ENCODE results near the gene SLC7A7. TPM values are rescaled to one million over a fixed set of nuclear protein-coding genes. Genes with fewer than 3 reads are reported as not detected.

SLC7A7 gene
- total and polyA plus RNA-seq, 9 of the 15 experiments (the other 6 are each of a cell fraction or from before 2014, with no cell fraction given) = 0.07 to 0.68 (median 0.41) TPM

DNA sequence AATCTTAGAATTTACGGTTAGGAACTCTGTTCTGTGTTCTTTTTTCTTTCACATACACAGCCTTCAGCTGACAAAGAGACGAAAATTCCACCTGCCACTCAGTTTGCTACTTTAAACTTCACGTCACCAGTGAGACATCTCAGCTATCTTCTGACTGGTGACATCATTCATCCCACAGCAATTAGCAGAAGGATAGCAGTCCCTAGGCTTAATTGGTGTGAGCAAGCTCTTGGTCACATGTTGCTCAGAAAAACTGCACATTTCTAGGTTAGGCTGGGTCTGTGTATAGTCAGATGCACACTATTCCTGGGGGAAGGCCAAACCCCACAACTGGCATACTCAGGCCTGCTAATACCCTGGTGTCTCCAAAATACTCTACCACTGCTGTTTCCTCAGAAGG lies 23.9 kb downstream of the SLC7A7 start (continued):
- TF ChIP-seq, protein P1, sequence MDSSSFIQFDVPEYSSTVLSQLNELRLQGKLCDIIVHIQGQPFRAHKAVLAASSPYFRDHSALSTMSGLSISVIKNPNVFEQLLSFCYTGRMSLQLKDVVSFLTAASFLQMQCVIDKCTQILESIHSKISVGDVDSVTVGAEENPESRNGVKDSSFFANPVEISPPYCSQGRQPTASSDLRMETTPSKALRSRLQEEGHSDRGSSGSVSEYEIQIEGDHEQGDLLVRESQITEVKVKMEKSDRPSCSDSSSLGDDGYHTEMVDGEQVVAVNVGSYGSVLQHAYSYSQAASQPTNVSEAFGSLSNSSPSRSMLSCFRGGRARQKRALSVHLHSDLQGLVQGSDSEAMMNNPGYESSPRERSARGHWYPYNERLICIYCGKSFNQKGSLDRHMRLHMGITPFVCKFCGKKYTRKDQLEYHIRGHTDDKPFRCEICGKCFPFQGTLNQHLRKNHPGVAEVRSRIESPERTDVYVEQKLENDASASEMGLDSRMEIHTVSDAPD (CRISPR knock-in tag; IDR thresholded peaks at IDR 0.05) = no peak
- 0 out of 2 replicates have a peak, but pooled peaks have one; percentile 19 for TF ChIP-seq DPF2 (IDR thresholded peaks at IDR 0.05)
- TF ChIP-seq, protein P2, sequence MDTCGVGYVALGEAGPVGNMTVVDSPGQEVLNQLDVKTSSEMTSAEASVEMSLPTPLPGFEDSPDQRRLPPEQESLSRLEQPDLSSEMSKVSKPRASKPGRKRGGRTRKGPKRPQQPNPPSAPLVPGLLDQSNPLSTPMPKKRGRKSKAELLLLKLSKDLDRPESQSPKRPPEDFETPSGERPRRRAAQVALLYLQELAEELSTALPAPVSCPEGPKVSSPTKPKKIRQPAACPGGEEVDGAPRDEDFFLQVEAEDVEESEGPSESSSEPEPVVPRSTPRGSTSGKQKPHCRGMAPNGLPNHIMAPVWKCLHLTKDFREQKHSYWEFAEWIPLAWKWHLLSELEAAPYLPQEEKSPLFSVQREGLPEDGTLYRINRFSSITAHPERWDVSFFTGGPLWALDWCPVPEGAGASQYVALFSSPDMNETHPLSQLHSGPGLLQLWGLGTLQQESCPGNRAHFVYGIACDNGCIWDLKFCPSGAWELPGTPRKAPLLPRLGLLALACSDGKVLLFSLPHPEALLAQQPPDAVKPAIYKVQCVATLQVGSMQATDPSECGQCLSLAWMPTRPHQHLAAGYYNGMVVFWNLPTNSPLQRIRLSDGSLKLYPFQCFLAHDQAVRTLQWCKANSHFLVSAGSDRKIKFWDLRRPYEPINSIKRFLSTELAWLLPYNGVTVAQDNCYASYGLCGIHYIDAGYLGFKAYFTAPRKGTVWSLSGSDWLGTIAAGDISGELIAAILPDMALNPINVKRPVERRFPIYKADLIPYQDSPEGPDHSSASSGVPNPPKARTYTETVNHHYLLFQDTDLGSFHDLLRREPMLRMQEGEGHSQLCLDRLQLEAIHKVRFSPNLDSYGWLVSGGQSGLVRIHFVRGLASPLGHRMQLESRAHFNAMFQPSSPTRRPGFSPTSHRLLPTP (IDR thresholded peaks at IDR 0.05; ENCODE audit: borderline replicate concordance, extremely low read depth, insufficient read length) = no peak
- TF ChIP-seq, protein P3, sequence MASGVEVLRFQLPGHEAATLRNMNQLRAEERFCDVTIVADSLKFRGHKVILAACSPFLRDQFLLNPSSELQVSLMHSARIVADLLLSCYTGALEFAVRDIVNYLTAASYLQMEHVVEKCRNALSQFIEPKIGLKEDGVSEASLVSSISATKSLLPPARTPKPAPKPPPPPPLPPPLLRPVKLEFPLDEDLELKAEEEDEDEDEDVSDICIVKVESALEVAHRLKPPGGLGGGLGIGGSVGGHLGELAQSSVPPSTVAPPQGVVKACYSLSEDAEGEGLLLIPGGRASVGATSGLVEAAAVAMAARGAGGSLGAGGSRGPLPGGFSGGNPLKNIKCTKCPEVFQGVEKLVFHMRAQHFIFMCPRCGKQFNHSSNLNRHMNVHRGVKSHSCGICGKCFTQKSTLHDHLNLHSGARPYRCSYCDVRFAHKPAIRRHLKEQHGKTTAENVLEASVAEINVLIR (CRISPR knock-in tag; IDR thresholded peaks at IDR 0.05) = peak; percentile 53; the same call in 1 of the 2 replicates
- TF ChIP-seq, protein P4, sequence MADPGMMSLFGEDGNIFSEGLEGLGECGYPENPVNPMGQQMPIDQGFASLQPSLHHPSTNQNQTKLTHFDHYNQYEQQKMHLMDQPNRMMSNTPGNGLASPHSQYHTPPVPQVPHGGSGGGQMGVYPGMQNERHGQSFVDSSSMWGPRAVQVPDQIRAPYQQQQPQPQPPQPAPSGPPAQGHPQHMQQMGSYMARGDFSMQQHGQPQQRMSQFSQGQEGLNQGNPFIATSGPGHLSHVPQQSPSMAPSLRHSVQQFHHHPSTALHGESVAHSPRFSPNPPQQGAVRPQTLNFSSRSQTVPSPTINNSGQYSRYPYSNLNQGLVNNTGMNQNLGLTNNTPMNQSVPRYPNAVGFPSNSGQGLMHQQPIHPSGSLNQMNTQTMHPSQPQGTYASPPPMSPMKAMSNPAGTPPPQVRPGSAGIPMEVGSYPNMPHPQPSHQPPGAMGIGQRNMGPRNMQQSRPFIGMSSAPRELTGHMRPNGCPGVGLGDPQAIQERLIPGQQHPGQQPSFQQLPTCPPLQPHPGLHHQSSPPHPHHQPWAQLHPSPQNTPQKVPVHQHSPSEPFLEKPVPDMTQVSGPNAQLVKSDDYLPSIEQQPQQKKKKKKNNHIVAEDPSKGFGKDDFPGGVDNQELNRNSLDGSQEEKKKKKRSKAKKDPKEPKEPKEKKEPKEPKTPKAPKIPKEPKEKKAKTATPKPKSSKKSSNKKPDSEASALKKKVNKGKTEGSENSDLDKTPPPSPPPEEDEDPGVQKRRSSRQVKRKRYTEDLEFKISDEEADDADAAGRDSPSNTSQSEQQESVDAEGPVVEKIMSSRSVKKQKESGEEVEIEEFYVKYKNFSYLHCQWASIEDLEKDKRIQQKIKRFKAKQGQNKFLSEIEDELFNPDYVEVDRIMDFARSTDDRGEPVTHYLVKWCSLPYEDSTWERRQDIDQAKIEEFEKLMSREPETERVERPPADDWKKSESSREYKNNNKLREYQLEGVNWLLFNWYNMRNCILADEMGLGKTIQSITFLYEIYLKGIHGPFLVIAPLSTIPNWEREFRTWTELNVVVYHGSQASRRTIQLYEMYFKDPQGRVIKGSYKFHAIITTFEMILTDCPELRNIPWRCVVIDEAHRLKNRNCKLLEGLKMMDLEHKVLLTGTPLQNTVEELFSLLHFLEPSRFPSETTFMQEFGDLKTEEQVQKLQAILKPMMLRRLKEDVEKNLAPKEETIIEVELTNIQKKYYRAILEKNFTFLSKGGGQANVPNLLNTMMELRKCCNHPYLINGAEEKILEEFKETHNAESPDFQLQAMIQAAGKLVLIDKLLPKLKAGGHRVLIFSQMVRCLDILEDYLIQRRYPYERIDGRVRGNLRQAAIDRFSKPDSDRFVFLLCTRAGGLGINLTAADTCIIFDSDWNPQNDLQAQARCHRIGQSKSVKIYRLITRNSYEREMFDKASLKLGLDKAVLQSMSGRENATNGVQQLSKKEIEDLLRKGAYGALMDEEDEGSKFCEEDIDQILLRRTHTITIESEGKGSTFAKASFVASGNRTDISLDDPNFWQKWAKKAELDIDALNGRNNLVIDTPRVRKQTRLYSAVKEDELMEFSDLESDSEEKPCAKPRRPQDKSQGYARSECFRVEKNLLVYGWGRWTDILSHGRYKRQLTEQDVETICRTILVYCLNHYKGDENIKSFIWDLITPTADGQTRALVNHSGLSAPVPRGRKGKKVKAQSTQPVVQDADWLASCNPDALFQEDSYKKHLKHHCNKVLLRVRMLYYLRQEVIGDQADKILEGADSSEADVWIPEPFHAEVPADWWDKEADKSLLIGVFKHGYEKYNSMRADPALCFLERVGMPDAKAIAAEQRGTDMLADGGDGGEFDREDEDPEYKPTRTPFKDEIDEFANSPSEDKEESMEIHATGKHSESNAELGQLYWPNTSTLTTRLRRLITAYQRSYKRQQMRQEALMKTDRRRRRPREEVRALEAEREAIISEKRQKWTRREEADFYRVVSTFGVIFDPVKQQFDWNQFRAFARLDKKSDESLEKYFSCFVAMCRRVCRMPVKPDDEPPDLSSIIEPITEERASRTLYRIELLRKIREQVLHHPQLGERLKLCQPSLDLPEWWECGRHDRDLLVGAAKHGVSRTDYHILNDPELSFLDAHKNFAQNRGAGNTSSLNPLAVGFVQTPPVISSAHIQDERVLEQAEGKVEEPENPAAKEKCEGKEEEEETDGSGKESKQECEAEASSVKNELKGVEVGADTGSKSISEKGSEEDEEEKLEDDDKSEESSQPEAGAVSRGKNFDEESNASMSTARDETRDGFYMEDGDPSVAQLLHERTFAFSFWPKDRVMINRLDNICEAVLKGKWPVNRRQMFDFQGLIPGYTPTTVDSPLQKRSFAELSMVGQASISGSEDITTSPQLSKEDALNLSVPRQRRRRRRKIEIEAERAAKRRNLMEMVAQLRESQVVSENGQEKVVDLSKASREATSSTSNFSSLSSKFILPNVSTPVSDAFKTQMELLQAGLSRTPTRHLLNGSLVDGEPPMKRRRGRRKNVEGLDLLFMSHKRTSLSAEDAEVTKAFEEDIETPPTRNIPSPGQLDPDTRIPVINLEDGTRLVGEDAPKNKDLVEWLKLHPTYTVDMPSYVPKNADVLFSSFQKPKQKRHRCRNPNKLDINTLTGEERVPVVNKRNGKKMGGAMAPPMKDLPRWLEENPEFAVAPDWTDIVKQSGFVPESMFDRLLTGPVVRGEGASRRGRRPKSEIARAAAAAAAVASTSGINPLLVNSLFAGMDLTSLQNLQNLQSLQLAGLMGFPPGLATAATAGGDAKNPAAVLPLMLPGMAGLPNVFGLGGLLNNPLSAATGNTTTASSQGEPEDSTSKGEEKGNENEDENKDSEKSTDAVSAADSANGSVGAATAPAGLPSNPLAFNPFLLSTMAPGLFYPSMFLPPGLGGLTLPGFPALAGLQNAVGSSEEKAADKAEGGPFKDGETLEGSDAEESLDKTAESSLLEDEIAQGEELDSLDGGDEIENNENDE (IDR thresholded peaks at IDR 0.05; ENCODE audit: low read depth, low read length) = no peak
